ENCODE results near the gene HRK. TPM values are rescaled to one million over a fixed set of nuclear protein-coding genes. Genes with fewer than 3 reads are reported as not detected.

HRK gene
- total RNA-seq, 2 donors from 2014 or later, result 0.14 TPM; not detected in 1

DNA sequence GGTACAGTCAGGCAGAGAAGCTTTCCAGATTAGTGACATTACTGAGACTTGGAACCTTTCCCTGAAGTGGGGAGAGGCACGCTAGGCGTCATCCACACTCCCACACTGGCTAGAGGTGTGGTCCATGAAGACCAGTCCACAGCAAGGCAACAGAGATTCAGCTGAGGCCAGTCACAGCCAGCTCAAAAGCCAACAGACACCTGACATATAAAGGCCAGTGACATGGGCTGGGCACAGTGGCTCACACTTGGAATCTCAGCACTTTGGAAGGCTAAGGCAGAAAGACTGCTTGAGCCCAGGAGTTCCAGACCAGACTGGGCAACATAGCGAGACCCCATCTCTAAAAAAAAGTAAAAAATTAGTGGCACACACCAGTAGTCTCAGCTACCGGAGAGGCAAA, 10.9 kb downstream of the HRK start:
- no peaks in the 10 kb centered on the region for H3K36me3 ChIP-seq
- H3K9me3 ChIP-seq, result peaks cover 6% of the 10 kb centered on the region
- H3K27ac ChIP-seq, result no peak overlapping the region
- H3K4me3 ChIP-seq, result no peak overlapping the region
- ATAC-seq (ENCODE audit: insufficient number of reproducible peaks, low FRiP score, low read depth), result no peak
- no peaks in the 10 kb centered on the region for H3K27me3 ChIP-seq (replicated peaks; ENCODE audit: insufficient read depth)
- H3K4me1 ChIP-seq (ENCODE audit: control insufficient read depth in 1 of 2, low read depth in 2 of 2), result peaks cover under 1% of the 10 kb centered on the region in 2 donors
- DNase-seq (ENCODE audit: low spot score), result no peak
- TF ChIP-seq, protein P1, sequence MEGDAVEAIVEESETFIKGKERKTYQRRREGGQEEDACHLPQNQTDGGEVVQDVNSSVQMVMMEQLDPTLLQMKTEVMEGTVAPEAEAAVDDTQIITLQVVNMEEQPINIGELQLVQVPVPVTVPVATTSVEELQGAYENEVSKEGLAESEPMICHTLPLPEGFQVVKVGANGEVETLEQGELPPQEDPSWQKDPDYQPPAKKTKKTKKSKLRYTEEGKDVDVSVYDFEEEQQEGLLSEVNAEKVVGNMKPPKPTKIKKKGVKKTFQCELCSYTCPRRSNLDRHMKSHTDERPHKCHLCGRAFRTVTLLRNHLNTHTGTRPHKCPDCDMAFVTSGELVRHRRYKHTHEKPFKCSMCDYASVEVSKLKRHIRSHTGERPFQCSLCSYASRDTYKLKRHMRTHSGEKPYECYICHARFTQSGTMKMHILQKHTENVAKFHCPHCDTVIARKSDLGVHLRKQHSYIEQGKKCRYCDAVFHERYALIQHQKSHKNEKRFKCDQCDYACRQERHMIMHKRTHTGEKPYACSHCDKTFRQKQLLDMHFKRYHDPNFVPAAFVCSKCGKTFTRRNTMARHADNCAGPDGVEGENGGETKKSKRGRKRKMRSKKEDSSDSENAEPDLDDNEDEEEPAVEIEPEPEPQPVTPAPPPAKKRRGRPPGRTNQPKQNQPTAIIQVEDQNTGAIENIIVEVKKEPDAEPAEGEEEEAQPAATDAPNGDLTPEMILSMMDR (IDR thresholded peaks at IDR 0.05), result no peak

GRCh38 chr12:116867523-116867922, 13.7 kb downstream of the HRK start:
- Histone ChIP-seq H3K27ac (no peak overlapping the region), H3K36me3 (no peaks in the 10 kb centered on the region), H3K9me3 (no peaks in the 10 kb centered on the region), H3K4me1 (ENCODE audit: control insufficient read depth in 1 of 2, low read depth in 2 of 2) (peaks cover 9 to 14% of the 10 kb centered on the region in 2 donors), H3K27me3 (replicated peaks; ENCODE audit: insufficient read depth) (no peaks in the 10 kb centered on the region), H3K4me3 (no peak overlapping the region)
- ATAC-seq (ENCODE audit: insufficient number of reproducible peaks, low FRiP score, low read depth), result no peak
- DNase-seq (ENCODE audit: low spot score), result no peak
- TF ChIP-seq, protein P1 (IDR thresholded peaks at IDR 0.05), result no peak

DNA sequence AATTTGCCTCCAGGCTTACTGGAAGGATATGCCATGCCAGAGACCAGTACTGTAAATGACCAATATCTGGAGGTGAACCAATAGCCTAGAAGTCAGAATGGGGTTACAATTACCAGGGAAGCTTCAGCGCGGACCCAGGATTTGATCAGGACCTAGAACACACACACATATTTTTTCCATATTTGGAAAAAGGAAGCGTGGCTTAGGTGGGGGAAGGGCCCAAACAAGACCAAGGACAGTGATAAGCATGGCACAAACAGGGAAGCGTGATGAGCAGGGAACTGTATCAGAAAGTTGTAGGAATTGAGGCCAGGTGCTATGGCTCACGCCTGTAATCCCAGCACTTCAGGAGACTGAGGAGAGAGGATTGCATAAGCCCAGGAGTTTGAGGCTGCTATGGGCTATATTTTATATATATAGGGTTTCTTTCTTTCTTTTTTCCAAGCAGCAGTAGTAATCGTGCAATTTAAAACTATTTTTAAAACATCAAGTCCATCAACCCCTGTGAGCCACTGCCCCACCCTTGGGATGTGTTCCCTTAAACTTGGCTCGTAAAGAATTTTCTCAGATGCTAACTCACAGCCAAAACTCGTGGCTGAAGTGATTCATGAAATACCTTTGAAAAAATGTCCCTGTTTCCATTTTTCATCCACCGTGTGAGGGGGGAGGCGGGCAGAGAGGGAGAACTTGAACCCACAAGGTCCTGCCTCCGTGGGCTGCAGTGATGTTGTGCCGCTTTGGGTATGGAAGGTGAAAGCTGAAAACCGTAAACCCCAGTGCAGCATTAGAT, 16.7 kb downstream of the HRK start:
- no peak for DNase-seq (ENCODE audit: low spot score)
- Histone ChIP-seq H3K27me3 (replicated peaks; ENCODE audit: insufficient read depth) (no peaks in the 10 kb centered on the region), H3K27ac (peak overlapping the region in 1 of 2 donors; percentile 61), H3K4me3 (peak overlapping the region; percentile 25), H3K4me1 (ENCODE audit: control insufficient read depth in 1 of 2, low read depth in 2 of 2) (peaks cover 22 to 25% of the 10 kb centered on the region in 2 donors), H3K36me3 (no peaks in the 10 kb centered on the region), H3K9me3 (no peaks in the 10 kb centered on the region)
- peak; percentile 78 for ATAC-seq (ENCODE audit: insufficient number of reproducible peaks, low FRiP score, low read depth)
- TF ChIP-seq, protein P1 (IDR thresholded peaks at IDR 0.05), result no peak

- Histone ChIP-seq H3K9me3 (no peaks in the 10 kb centered on the region), H3K27ac (no peak overlapping the region), H3K4me3 (no peak overlapping the region), H3K27me3 (replicated peaks; ENCODE audit: insufficient read depth) (no peaks in the 10 kb centered on the region), H3K36me3 (no peaks in the 10 kb centered on the region), H3K4me1 (ENCODE audit: control insufficient read depth in 1 of 2, low read depth in 2 of 2) (peaks cover 22 to 35% of the 10 kb centered on the region in 2 donors)
- DNase-seq (ENCODE audit: low spot score) (no peak), ATAC-seq (ENCODE audit: insufficient number of reproducible peaks, low FRiP score, low read depth) (no peak)
- TF ChIP-seq, protein P1 (IDR thresholded peaks at IDR 0.05), result no peak
Observed at GRCh38 chr12:116863275-116863767, 17.9 kb downstream of the HRK start.

DNA sequence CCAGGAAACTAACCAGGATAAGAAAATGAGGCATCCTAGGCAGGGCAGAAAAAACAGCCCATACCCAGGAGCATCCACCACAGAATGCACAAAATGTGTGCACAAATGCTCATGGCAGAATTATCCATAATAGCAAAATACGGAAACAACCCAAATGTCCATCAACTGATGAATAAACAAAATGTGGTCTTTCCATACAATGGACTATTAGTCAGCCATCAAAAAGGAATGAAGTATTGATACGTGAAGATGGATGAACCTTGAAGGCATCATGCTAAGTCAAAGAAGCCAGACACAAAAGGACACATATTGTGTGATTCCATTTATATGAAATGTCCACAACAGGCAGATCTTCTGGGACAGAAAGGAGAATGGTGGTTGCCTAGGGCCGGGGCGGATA, 19.1 kb downstream of the HRK start:
- H3K27ac ChIP-seq, result no peak overlapping the region
- ATAC-seq (ENCODE audit: insufficient number of reproducible peaks, low FRiP score, low read depth) (no peak), DNase-seq (ENCODE audit: low spot score) (no peak)
- H3K9me3 ChIP-seq, result no peaks in the 10 kb centered on the region
- TF ChIP-seq, protein P1 (IDR thresholded peaks at IDR 0.05), result no peak
- H3K4me1 ChIP-seq (ENCODE audit: control insufficient read depth in 1 of 2, low read depth in 2 of 2), result peaks cover 22 to 36% of the 10 kb centered on the region in 2 donors
- no peaks in the 10 kb centered on the region for H3K36me3 ChIP-seq
- H3K4me3 ChIP-seq, result no peak overlapping the region
- no peaks in the 10 kb centered on the region for H3K27me3 ChIP-seq (replicated peaks; ENCODE audit: insufficient read depth)
